GM19372 (cell line): Measurements from ENCODE around the gene GLRX3.
"Not testable (repeated sequence)": the region's sequence is repeated elsewhere in the genome, so short reads cannot be mapped to it uniquely, and the experiment has no call there.

Experiments used
- ATAC-seq: cut with Tn5 transposase; IDR thresholded peaks from one replicate; pipeline ENCODE4 v1.9.1; 2021; ENCODE audit warnings: mild to moderate bottlenecking, low read depth, moderate library complexity; ENCODE audit not compliant: unreplicated experiment

Gene GLRX3

GRCh38 chr10:130188195-130189175 is 52.3 kb downstream of the GLRX3 start:
- ATAC-seq, result no peak

GRCh38 chr10:130189608-130190054 is 53.4 kb downstream of the GLRX3 start:
- no peak for ATAC-seq

GRCh38 chr10:130190055-130190736 is 54.0 kb downstream of the GLRX3 start:
- peak; percentile 94 for ATAC-seq

- no peak for ATAC-seq
These were observed 54.5 kb downstream of the GLRX3 start for GRCh38 chr10:130190737-130191115.

- ATAC-seq, result no peak
These were observed 55.2 kb downstream of the GLRX3 start for GRCh38 chr10:130191380-130191779.

- no peak for ATAC-seq
These were observed 56.2 kb downstream of the GLRX3 start for GRCh38 chr10:130192276-130192848.

GRCh38 chr10:130193033-130193432 is 56.8 kb downstream of the GLRX3 start:
- ATAC-seq, result no peak

GRCh38 chr10:130193493-130194193 is 57.5 kb downstream of the GLRX3 start:
- ATAC-seq, result no peak

- ATAC-seq, result no peak
These were observed 58.2 kb downstream of the GLRX3 start for GRCh38 chr10:130194194-130194990.

GRCh38 chr10:130194991-130195645 is 58.9 kb downstream of the GLRX3 start:
- ATAC-seq, result no peak

- no peak for ATAC-seq
These were observed 59.6 kb downstream of the GLRX3 start for GRCh38 chr10:130195746-130196294.

GRCh38 chr10:130196511-130197487 is 60.6 kb downstream of the GLRX3 start:
- no peak for ATAC-seq

GRCh38 chr10:130198651-130199050 is 62.5 kb downstream of the GLRX3 start:
- ATAC-seq, result no peak

- ATAC-seq, result no peak
These were observed 64.2 kb downstream of the GLRX3 start for GRCh38 chr10:130200179-130201042.

GRCh38 chr10:130201043-130201380 is 64.8 kb downstream of the GLRX3 start:
- no peak for ATAC-seq

GRCh38 chr10:130202150-130202549 is 66.0 kb downstream of the GLRX3 start:
- not testable (repeated sequence) for ATAC-seq
